NCI-H187 (cell line): ENCODE results near the gene PIP4K2C.
A peak's percentile ranks its signal among the peaks of the same experiment; 100 is the strongest.
"Not testable (repeated sequence)": the region's sequence is repeated elsewhere in the genome, so short reads cannot be mapped to it uniquely, and the experiment has no call there.

Source experiments
- DNase-seq, 2 experiments: peaks; one replicate each; lab custom pipeline; 2025; lab: John Stamatoyannopoulos, UW

Gene PIP4K2C

DNA sequence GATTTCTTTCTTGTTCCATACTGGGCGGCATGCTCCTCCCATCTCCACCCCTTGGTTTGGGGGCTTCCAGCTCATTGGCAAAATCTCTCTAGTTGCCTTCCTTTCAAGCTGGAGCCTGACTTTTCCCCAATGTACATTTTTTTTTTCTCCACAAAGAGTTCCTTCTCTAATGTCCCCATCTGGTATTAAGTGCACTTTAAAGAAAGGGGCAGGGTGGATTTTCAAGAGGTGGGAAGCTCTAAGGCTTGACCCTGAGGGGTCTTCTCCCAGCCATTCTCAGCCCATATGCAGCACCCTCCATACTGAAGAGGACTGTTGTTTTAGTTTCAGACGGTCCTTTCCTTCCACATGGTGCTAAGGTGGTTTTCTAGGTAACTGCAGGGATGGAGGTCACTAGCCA is 5.8 kb upstream of the PIP4K2C start:
- DNase-seq: no peak

DNA sequence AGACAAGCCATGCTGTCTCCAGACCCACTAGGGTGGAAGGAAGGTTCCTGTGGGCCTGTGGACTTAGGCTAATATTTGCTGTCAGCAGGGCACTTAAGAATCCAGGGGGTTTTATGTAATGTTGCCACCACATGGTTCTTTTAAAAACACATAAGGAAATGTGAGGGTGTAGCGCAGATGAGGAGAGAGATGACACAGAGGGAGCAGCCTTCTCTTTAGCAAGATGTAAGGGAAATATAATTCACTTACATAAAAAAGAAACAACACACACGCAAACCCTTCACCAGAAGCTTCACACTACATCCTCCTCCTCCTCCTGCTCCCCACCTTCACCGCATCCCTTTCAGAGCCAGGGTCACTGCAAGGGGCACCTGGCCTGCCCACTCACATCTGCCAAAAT is 4.9 kb upstream of the PIP4K2C start:
- DNase-seq: no peak

DNA sequence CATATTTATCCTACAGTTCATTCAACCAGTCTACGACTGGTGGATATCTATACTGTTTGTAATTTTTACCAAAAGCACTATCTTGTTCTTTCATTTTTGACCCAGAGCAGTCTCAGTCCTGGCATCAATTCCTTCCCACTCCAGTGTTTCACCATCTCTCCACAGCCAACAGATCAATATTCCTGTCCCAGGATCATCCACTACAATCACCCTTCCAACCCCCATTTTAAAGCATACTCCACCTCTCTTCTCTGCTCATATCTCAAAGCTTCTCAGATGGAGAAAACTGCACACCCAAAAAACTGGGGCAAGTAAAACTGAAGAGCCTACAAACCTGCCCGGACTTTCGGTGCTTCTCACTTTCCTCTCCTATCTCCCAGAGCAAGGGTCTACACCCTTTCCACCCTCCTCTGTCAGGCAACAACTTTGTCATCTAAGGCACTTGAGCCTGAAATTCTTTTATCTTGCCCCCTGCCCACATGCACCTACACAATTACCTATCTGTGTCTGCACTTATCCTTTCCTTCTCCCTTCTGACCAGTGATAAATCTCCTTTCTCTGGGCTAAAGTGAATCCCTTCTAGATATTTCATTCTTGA is 4.1 kb upstream of the PIP4K2C start:
- no peak for DNase-seq

DNA sequence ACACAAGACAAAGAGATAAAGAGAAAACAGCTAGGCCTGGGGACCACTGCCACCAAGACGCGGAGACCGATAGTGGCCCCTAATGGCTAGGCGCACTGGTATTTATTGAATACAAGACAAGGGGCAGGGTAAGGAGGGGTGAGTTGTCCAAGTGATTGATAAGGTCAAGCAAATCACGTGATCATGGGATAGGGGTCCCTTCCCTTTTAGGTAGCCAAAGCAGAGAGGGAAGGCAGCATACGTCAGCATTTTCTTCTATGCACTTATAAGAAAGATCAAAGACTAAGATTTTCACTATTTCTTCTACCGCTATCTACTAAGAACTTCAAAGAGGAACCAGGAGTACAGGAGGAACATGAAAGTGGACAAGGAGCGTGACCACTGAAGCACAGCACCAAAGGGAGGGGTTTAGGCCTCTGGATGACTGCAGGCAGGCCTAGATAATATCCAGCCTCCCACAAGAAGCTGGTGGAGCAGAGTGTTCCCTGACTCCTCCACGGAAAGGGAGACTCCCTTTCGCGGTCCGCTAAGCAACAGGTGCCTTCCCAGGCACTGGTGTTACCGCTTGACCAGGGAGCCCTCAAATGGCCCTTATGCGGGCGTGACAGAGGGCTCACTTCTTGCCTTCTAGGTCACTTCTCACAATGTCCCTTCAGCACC is 1.9 kb upstream of the PIP4K2C start:
- not testable (repeated sequence) for DNase-seq

DNA sequence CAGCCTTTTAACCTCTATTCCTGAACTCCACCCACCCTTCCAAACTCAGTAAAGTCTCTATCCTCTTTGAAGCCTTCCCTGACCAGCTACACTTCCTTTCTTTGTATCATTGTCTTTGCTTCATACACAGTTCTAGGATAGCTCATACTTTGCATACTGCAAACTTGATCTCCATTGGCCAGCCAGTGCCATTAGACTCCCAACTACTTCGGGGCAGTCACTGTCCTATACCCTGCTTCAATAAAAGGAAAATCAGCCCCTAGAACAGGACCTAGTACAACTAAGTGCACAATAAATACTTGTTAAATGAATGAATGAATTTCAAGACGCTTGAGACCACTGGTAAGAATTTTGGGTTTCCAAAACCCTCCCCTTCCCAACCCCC is 521 bp upstream of the PIP4K2C start:
- DNase-seq: no peak

DNA sequence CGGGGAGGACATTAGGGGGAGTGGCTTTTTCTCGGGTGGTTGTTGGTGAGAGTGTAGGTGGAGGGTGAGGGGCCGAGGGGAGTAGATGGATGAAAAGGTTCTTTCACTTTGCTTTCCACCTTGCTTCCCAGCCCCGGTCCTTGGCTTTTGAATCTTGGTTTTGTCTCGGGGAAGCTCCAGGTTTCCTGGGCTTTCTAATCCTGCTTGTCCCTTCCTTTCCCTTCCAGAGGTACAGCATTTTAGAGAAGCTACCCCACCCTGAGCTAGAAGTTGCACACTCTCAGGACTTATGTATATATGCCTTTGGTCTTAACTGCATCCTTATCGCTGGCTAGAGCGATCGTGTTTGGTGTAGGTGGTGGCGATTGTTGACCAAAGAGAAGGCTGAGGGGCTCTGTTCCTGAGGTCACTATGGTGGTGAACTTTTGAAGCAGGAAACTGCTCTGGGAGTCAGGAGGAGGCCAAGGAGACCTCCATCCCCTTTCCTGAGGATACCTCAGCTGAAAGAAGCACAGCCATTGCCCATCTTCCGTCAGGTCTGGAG is 862 bp downstream of the PIP4K2C start:
- DNase-seq: no peak

DNA sequence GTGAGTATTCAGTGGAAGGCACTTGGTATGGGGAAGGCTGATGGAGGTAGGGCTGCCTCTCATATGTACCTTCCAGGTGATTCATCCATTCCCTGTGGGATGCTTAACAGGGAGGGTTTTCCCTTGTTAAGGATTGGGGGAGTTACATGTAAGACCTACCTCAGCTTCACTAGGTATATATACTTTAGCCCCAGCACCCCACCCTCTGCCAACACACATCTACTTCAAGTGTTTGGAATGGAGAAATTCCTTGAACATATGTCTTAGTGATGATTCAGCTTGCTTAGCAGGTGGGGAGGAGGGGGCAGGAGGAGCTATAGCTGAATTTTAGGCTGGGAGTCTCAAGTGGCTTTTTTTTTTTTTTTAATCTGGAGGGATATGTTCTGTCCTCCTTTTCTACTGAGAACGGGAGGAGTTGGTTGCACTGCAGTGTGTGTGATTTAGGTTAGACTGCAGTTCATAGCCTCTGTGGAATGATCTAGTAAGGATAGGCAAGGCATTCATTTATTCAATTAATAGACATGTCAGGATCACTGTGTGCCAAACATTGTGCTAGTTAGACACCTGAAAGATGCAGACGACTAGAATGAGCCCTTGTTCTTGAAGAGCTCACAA is 1.7 kb downstream of the PIP4K2C start:
- DNase-seq: no peak

DNA sequence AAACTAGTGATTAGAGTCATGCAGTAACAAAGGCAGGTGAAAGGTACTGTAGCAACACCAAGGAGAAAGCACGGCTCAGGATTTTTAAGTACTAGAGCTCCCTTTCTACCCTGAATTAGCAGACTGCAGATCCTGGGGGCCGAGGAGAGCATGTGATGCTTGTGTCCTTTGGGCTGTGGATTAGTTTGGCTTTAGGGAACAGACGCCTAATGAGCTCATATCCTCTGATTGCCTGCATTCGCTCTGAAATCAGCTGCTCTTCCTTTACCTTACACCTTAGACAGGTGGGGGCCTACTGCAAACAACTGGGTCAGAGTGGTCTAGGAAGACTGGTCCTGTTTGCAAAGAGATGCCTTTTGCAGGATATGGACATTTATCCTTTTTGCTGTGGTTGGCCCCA is 2.2 kb downstream of the PIP4K2C start:
- DNase-seq: no peak

DNA sequence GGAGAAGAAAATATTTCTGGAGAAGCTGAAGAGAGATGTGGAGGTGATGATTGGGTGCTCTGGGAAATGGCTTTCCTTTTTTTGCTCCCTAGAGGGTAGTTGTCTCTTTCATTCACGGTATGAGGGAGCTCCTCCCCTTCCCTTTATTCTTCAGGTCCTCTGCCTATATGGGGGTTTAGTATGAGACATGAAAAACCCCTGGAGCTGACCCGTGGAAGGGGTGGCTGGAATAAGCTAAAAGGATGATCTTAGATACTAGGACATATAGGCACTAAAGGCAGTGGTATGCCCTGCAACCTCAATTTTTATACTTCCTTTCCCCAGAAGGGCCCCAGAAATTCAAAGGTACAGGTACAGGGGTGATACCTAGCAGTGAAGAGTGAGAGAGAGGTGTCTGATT is 9.4 kb downstream of the PIP4K2C start:
- no peak for DNase-seq

DNA sequence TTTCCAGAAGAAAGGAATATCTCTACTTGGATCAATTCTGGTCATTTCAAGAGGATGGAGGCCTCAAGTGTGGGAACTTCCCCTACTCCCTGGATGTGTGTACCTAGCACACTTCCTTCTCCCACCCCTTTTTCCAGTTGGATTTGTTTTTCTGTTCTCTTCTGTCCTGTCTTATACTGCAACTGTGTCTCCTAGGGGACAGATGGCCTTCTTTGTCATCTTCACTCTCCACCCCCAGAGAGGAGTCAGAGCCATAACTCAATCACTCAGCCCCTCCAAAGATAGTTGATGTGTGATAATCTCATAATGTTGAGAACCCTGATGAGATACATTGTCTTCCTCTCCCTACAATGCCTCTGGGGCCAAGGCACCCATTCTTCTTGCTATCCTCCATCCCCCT is 11.6 kb downstream of the PIP4K2C start:
- no peak for DNase-seq

DNA sequence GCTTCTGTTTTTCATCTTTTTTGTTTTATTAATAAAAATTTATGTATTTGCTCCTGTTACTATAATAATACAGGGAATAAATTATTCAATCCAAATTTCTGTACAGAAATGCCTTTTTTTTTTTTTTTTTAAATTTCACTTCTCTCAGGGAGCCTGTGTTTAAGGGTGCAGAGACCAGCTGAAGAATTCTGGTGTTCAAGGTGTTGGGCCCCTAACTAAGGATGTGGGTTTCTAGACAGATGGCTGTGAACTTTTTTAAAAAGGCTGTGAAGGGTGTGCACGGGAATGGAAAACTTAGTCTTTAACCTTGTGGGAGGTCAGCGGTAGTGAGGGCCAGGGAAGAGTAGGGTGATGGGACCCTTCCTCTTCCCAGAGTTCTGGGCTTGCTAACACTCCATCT is 12.3 kb downstream of the PIP4K2C start:
- DNase-seq: no peak

DNA sequence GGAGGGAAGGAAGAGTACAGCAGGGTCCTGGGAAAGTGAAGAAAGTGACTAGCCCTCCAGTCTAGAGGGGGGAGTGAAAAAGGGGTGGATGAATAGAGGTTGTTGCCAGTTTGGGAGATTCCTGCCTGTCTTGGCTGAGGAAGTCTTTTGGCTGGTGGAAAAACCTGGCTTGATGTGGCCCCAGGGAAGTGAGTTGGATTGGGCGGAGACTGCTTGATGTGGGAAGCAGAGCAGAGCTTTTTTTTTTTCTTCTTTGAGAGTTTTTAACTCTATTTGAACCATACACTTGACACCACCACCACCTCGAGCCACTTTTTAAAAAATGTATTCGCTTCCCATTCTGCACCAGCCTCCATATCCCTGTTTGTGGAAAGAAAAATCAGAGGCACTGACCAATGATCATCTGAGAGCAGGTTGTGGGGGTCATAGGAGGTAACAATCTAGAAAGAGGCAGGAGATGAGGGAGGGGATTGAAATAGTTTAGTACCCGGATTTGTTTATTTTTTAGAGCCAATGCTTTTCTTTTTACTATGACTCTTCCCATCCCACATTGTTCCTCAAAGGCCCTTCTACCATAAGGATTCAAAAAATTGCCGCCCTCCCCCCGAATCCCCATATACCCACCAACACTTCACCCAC is 12.9 kb downstream of the PIP4K2C start:
- DNase-seq: peak in 1 of 2 experiments; percentile 15

DNA sequence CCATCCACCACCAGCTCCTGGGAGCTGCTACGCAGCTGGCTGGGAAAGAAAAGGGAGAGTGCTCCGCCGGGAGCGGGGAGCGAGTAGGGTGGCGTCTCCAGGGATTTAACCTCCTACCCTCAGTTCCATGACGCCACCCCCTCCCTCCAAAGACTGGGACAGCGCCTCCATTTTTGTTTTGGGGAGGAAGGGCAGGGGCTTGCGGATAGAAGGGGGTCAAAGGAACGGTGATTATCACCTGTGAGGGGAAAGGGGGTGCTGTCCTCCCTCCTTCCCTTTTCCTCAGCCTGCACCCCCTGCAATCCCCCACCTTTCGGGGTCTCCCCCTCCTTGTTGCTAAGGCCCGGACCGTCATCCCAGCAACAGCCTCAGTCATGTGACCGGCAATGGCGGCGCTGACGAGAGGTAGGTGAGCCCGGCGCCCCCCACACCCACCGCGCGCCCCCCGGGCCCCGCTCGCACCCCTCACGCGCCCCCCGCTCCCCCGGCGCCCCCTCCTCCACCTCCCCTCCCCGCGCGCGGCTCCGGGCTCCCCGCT is 13.5 kb downstream of the PIP4K2C start, which contains the start of gene DTX3:
Gene DTX3 (plus strand): TSS at position 371 of the 538 bp plus-strand sequence. CDS start 1,694 bp downstream, outside the sequence.
- DNase-seq: peak in 1 of 2 experiments; percentile 30

DNA sequence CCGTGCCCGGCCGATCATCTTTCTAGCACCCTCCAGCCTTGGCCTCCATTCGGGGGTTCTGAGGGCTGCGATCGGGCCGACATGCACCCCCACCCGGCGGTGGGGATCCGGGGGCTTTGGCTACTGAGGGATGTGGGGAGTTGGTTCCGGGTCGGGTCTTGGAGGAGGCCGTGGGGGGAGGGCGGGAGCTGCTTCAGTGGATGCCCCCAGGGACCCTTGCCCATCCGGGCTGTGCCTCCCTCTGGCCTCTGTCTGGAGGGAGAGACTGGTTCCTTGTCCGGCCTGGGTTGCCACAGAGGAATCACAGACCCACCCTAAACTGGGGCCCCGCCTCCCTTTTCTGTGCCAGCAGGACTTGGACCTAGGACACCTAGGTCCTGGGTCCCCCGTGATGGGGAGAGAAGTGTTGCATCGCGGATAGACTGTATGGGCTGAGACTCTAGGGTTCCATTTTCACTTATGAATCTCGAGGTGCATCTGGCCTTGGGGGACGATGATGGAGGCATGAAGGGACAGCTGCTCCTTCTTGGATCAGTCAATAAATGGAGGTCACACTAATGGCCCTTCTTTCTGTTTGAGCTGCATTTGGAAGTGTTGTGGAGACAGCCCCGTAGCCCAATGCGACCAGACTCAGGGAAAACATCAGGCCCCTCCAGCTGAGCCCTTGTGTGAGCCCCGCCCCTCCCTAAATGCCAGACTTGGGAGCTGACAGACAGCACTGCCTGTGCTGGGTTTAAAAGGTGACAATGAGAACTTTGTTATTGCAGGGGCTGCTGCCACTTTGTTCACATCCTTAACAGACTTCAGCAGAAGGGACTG is 14.2 kb downstream of the PIP4K2C start:
- no peak for DNase-seq

DNA sequence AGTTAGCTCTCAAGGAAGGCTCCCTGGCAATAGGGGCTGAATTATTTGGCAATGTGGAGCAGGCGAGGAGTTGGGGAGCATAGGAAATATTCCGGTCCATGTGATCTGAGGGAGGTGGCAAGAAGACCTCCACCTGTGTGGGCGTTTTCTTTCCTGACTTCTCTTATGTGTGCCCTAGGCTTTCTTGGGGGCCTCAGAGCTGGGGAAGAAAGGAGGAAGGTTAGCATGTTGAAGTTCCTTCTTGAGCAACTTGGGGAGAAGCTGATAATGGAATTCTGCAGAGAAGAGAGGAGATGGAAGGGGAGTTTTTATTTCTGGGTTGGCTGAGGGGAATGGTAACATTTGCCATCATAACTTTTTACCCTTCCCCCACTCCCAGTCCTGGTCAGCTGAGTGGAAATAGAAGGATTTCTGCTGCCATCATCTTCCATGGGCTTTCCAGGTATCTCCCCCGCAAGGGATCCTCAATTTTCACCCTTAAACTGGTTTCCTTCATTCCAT is 14.9 kb downstream of the PIP4K2C start:
- no peak for DNase-seq

DNA sequence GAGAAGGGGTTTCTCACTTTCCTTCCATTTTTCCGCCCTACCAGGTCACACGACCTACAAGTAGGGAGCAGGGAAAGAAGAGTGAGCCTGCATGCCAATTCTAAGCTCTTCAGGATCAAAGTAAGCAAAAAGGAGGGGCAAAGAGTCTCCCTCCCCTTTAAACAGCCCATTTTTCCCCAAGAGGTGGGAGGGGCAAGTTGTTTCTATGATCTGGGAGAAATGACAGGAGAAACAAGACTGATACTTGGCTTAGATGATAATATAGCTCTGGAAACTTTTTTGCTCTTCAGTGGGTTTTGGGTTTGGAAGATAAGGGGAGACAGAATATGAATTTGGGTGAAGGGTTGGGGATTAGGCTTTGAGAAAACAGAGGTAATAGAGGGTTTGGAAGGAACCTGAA is 15.4 kb downstream of the PIP4K2C start:
- no peak for DNase-seq

DNA sequence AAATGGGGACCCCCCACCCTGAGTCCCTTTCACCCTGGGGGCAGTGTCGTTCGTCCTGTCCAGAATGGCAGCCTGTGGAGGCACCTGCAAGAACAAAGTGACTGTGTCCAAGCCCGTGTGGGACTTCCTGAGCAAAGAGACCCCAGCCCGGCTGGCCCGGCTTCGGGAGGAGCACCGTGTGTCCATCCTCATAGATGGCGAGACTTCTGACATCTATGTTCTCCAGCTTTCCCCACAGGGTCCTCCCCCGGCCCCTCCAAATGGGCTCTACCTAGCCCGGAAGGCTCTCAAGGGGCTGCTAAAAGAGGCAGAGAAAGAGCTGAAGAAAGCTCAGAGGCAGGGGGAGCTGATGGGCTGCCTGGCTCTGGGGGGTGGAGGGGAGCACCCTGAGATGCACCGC is 15.8 kb downstream of the PIP4K2C start:
- DNase-seq: no peak

DNA sequence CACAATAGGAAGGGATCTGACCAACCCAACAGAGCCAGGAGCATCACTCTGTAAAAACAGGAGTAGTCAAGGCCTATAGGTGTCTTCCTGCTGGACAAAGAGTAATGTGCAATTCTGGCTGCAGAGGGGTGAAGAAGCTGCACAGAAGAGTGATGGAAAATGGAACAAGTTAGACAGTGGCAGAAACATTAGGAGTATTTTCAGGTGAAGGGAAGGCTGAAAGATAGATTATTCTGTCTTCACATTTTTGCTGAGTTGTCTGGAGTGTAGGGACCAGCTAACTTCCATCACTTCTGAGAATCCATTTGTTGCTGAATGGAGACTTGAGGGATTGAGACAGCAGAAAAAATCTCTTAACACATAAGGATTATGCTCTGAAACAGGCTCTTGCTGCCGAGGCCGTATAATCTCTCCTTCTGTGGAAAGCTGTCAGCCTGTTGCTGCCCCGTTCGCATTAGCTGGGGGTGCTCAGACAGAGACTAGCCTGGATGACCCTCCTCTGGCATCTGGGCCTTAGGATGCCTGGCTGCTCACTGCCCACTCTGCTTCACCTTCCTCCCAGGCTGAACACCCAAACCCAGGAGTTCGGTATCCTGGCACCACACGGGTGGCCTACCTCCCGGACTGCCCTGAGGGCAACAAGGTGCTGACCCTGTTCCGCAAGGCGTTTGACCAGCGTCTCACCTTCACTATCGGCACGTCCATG is 17.1 kb downstream of the PIP4K2C start:
- DNase-seq: no peak

DNA sequence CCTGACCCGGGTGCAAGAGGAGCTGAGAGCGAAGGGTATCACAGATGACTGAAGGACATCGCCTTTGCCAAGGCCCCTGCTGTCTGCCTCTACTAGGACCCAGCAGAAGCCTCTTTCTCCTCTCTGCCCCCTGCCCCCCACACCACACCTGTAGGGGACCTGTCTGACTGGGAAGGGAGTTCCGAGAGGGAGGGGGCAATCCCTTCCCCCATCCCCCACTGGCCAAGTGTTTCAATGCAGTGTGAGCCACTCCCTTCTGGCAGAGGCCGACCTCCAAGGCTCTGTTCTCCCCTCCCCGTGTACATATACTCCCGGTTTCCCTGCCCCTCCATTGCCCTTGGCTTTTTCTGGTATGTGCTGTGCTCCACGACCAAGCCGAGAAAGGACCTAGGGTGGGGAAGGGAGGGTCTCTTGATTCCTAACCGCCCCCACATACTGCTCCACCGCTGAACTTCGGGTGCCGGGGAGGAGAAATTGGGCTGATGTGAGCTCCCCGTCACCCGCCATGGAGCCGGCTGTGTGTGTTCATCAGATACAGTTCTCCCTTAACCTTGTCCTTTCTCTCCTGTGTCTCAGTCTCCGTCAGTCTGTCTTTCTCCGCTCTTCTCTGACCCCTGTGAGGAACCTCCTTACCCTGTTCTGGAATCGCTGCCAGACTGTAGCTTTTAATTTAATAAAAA is 18.2 kb downstream of the PIP4K2C start:
- no peak for DNase-seq
